Keratinocyte (primary cell): ENCODE measurements around the gene SLC25A34. TPM values are rescaled to one million over a fixed set of nuclear protein-coding genes. Genes with fewer than 3 reads are reported as not detected.

Experiments
- DNase-seq: peaks from one replicate; pipeline ENCODE4 v3.0.0-alpha.2; 2011; ENCODE audit warnings: low read depth, missing footprints, low spot score
- FAIRE-seq: peaks from 2 replicates; lab custom pipeline; 2011; peaks lifted over from hg19 to GRCh38; lab: Jason Lieb, UNC
- H2AFZ ChIP-seq: 2 replicates; pipeline ENCODE4 v1.6.0; 2012; ENCODE audit warnings: low read length, control low read depth, inconsistent platforms; ENCODE audit not compliant: control insufficient read depth
- H3K27ac ChIP-seq: 2 replicates; pipeline ENCODE4 v1.5.1; 2011; ENCODE audit warnings: low read length; ENCODE audit not compliant: control insufficient read depth, insufficient read depth
- H3K27me3 ChIP-seq: 3 replicates; pipeline ENCODE4 v1.6.0; 2011; ENCODE audit warnings: low read length; ENCODE audit not compliant: control insufficient read depth, insufficient read depth; ENCODE audit errors: extremely low read depth
- H3K36me3 ChIP-seq, 2 experiments: 2 replicates in 1 of 2; 3 replicates in 1 of 2; pipeline ENCODE4 v1.5.1; 2011; ENCODE audit warnings: low read length in 2 of 2, mild to moderate bottlenecking in 1 of 2; ENCODE audit not compliant: control insufficient read depth in 2 of 2, insufficient read depth in 2 of 2; ENCODE audit errors: extremely low read depth in 1 of 2
- H3K4me1 ChIP-seq: 3 replicates; pipeline ENCODE4 v1.5.1; 2011; ENCODE audit warnings: low read length; ENCODE audit not compliant: control insufficient read depth, insufficient read depth; ENCODE audit errors: extremely low read depth
- H3K4me2 ChIP-seq: 3 replicates; pipeline ENCODE4 v1.6.0; 2011; ENCODE audit warnings: low read depth, low read length; ENCODE audit not compliant: control insufficient read depth, insufficient read depth; ENCODE audit errors: extremely low read depth
- H3K4me3 ChIP-seq, 3 experiments: fragments of 200-600 bp in 1 of 3; sonication (generic) in 1 of 3; 2 replicates in 2 of 3; 3 replicates in 1 of 3; pipeline ENCODE4 v1.5.1; 2011 to 2016; ENCODE audit warnings: low read length in 3 of 3, mild to moderate bottlenecking in 3 of 3, control low read depth in 2 of 3, inconsistent platforms in 1 of 3, low read depth in 1 of 3, mixed read lengths in 1 of 3, mixed run types in 1 of 3, moderate library complexity in 1 of 3; ENCODE audit not compliant: control insufficient read depth in 2 of 3, insufficient read depth in 2 of 3; ENCODE audit errors: extremely low read depth in 1 of 3
- H3K79me2 ChIP-seq: 2 replicates; pipeline ENCODE4 v1.6.0; 2012; ENCODE audit warnings: low read length; ENCODE audit not compliant: control insufficient read depth, insufficient read depth
- H3K9ac ChIP-seq: 3 replicates; pipeline ENCODE4 v1.6.0; 2011; ENCODE audit warnings: low read length; ENCODE audit not compliant: control insufficient read depth, insufficient read depth; ENCODE audit errors: extremely low read depth
- H3K9me1 ChIP-seq: 3 replicates; pipeline ENCODE4 v1.6.0; 2011; ENCODE audit warnings: low read length; ENCODE audit not compliant: control insufficient read depth, insufficient read depth; ENCODE audit errors: extremely low read depth
- H3K9me3 ChIP-seq: 2 replicates; pipeline ENCODE4 v1.5.1; 2012; ENCODE audit warnings: low read depth, low read length; ENCODE audit not compliant: control insufficient read depth
- H4K20me1 ChIP-seq: 3 replicates; pipeline ENCODE4 v1.6.0; 2011; ENCODE audit warnings: low read length; ENCODE audit not compliant: control insufficient read depth, insufficient read depth; ENCODE audit errors: extremely low read depth
- EZH2 ChIP-seq: IDR thresholded peaks from one replicate; pipeline ENCODE4 v1.6.1; 2012; ENCODE audit warnings: inconsistent platforms, mild to moderate bottlenecking, low read length, moderate library complexity
- dilution Hi-C: fragments of 300-500 bp; cut with MboI; formaldehyde crosslinking; loops from one replicate; pipeline ENCODE4 v1.7.0; 2020; ENCODE audit warnings: low sequenced_read_pairs; ENCODE audit not compliant: extremely low pct_ligation_motif_present
- polyA plus RNA-seq, 5 experiments: library from polyadenylated mRNA; depleted of rRNA in 3 of 5; stranded (reverse) in 3 of 5; stranded (forward) in 1 of 5; unstranded in 1 of 5; fragments of >200 nt; gene quantifications; 1 replicate in 1 of 5; 2 replicates in 3 of 5; 3 replicates in 1 of 5; pipeline versions ENCODE4 v1.2.1 to v1.2.3, GENCODE V29; 2011 to 2012; ENCODE audit warnings: missing spikeins in 2 of 5, low read depth in 1 of 5, low replicate concordance in 1 of 5
- TF ChIP-seq, protein P1 (sequence below), 3 experiments: IDR thresholded peaks in 1 of 3; conservative IDR thresholded peaks in 1 of 3; optimal IDR thresholded peaks in 1 of 3; 2 replicates in 2 of 3; 3 replicates in 1 of 3; pipeline versions ENCODE3 to v1.5.1; 2011; ENCODE audit warnings: low read length in 3 of 3, mild to moderate bottlenecking in 3 of 3, moderate library complexity in 2 of 3, control low read depth in 1 of 3, inconsistent platforms in 1 of 3; ENCODE audit not compliant: insufficient read depth in 2 of 3; ENCODE audit errors: extremely low read depth in 1 of 3

Gene SLC25A34
- polyA plus RNA-seq, 1 donor (not counting 4 experiments of a cell fraction or from before 2014, with no cell fraction given), result 0.46 TPM

GRCh38 chr1:15734901-15735300, 1.2 kb upstream of the SLC25A34 start:
- Histone ChIP-seq H3K79me2 (no peaks in the 10 kb centered on the region), H3K4me2 (no peak overlapping the region), H4K20me1 (no peaks in the 10 kb centered on the region), H3K36me3 (peaks cover 23 to 29% of the 10 kb centered on the region in 2 experiments), H3K27me3 (no peaks in the 10 kb centered on the region), H3K4me3 (no peak overlapping the region), H3K9me1 (no peaks in the 10 kb centered on the region), H3K27ac (no peak overlapping the region), H3K9ac (no peak overlapping the region), H3K9me3 (no peaks in the 10 kb centered on the region), H3K4me1 (peaks cover 10% of the 10 kb centered on the region), H2AFZ (no peak overlapping the region)
- dilution Hi-C loops, result no loop called here
- TF ChIP-seq EZH2, result no peak
- TF ChIP-seq, protein P1, sequence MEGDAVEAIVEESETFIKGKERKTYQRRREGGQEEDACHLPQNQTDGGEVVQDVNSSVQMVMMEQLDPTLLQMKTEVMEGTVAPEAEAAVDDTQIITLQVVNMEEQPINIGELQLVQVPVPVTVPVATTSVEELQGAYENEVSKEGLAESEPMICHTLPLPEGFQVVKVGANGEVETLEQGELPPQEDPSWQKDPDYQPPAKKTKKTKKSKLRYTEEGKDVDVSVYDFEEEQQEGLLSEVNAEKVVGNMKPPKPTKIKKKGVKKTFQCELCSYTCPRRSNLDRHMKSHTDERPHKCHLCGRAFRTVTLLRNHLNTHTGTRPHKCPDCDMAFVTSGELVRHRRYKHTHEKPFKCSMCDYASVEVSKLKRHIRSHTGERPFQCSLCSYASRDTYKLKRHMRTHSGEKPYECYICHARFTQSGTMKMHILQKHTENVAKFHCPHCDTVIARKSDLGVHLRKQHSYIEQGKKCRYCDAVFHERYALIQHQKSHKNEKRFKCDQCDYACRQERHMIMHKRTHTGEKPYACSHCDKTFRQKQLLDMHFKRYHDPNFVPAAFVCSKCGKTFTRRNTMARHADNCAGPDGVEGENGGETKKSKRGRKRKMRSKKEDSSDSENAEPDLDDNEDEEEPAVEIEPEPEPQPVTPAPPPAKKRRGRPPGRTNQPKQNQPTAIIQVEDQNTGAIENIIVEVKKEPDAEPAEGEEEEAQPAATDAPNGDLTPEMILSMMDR (optimal IDR thresholded peaks at IDR 0.05 in 1 of 3, IDR thresholded peaks at IDR 0.05 in 1 of 3, conservative IDR thresholded peaks at IDR 0.05 in 1 of 3; ENCODE audit: extremely low read depth in 1 of 3, insufficient read depth in 2 of 3, low read length in 3 of 3), result no peak
- DNase-seq, result no peak
- no peak for FAIRE-seq

DNA sequence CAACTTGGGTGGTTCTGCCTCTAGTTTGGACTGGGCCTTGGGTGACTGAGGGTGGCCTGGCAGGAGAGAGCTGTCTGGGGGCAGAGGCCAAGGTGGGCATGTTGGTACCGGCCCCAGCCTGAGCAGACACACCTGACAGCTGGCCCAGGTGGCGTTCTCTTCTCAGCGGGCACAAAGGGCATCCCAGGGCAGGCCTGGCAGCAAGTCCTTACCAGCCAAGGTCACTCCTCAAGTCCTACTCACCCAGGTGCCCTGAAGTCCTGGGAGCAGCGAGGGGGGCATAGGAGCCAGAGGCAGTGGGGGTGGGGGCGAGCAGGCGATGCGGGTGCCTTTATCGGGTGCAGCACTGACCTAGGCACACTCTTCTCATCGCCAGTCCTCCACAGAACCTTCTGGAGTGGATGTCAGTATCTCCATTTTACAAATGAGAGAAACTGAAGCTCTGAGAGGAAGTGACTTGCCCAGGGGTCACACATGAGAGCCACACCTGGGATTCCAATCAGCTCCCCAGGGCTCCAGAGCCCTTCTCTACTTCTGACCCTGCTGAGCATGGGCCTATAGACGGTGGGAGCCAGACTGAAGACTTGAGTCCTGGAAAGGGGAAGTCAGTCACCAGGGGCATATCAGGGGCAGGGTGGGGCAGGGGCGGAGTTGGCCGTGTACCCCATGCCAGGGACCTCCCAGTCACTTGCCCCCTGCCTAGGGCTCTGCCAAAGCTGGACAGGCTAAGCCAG, 587 bp upstream of the SLC25A34 start:
- no peak overlapping the region for H3K27ac ChIP-seq
- no peaks in the 10 kb centered on the region for H3K9me1 ChIP-seq
- no peak for DNase-seq
- H3K9me3 ChIP-seq, result no peaks in the 10 kb centered on the region
- dilution Hi-C loops, result no loop called here
- H3K4me1 ChIP-seq, result peaks cover 10% of the 10 kb centered on the region
- H3K9ac ChIP-seq, result no peak overlapping the region
- no peaks in the 10 kb centered on the region for H3K27me3 ChIP-seq
- H2AFZ ChIP-seq, result no peak overlapping the region
- H4K20me1 ChIP-seq, result no peaks in the 10 kb centered on the region
- H3K36me3 ChIP-seq, result peaks cover 22 to 30% of the 10 kb centered on the region in 2 experiments
- no peak overlapping the region for H3K4me2 ChIP-seq
- no peak for FAIRE-seq
- no peak overlapping the region for H3K4me3 ChIP-seq
- H3K79me2 ChIP-seq, result no peaks in the 10 kb centered on the region
- TF ChIP-seq, protein P1 (optimal IDR thresholded peaks at IDR 0.05 in 1 of 3, IDR thresholded peaks at IDR 0.05 in 1 of 3, conservative IDR thresholded peaks at IDR 0.05 in 1 of 3; ENCODE audit: extremely low read depth in 1 of 3, insufficient read depth in 2 of 3, low read length in 3 of 3), result no peak
- TF ChIP-seq EZH2, result no peak
